H9 (cell line): Measurements from ENCODE around the gene SALL3. TPM values are rescaled to one million over a fixed set of nuclear protein-coding genes. Genes with fewer than 3 reads are reported as not detected.

Experiments
- DNase-seq: peaks from one replicate; pipeline ENCODE4 v3.0.0-alpha.2; 2017
- H2AFZ ChIP-seq: one replicate; pipeline ENCODE4 v1.6.1; 2013; ENCODE audit warnings: mild to moderate bottlenecking, low read length, control low read depth, moderate library complexity
- H2AK5ac ChIP-seq: 2 replicates; pipeline ENCODE4 v1.6.1; 2013; ENCODE audit warnings: low read length, control low read depth, mixed read lengths; ENCODE audit not compliant: insufficient read length
- H2BK120ac ChIP-seq: one replicate; pipeline ENCODE4 v1.6.1; 2013; ENCODE audit warnings: low read depth, mild to moderate bottlenecking, low read length, control low read depth, inconsistent platforms; ENCODE audit not compliant: poor library complexity, severe bottlenecking
- H2BK12ac ChIP-seq: 2 replicates; pipeline ENCODE4 v1.6.1; 2013; ENCODE audit warnings: low read length, control low read depth, mixed read lengths, low read depth; ENCODE audit not compliant: insufficient read length
- H2BK15ac ChIP-seq: 2 replicates; pipeline ENCODE4 v1.6.1; 2013; ENCODE audit warnings: low read depth, low read length, control low read depth
- H2BK20ac ChIP-seq: one replicate; pipeline ENCODE4 v1.6.1; 2013; ENCODE audit warnings: low read depth, mild to moderate bottlenecking, low read length, control low read depth, inconsistent platforms; ENCODE audit not compliant: poor library complexity, severe bottlenecking
- H2BK5ac ChIP-seq: 2 replicates; pipeline ENCODE4 v1.6.1; 2013; ENCODE audit warnings: low read length, control low read depth, mixed read lengths; ENCODE audit not compliant: insufficient read length
- H3K14ac ChIP-seq: 2 replicates; pipeline ENCODE4 v1.6.1; 2013; ENCODE audit warnings: low read length, control low read depth; ENCODE audit not compliant: insufficient read depth
- H3K18ac ChIP-seq: 2 replicates; pipeline ENCODE4 v1.6.1; 2013; ENCODE audit warnings: low read depth, mild to moderate bottlenecking, mixed read lengths, low read length, control low read depth; ENCODE audit not compliant: insufficient read length
- H3K23ac ChIP-seq: 2 replicates; pipeline ENCODE4 v1.6.1; 2013; ENCODE audit warnings: low read length, control low read depth, mixed read lengths, low read depth; ENCODE audit not compliant: insufficient read length
- H3K23me2 ChIP-seq: 2 replicates; pipeline ENCODE4 v1.6.1; 2013; ENCODE audit warnings: low read depth, mild to moderate bottlenecking, mixed read lengths, low read length, control low read depth; ENCODE audit not compliant: insufficient read length, poor library complexity, severe bottlenecking
- H3K27ac ChIP-seq: 2 replicates; pipeline ENCODE4 v1.5.1; 2013; ENCODE audit warnings: low read length, control low read depth, mixed read lengths, low read depth; ENCODE audit not compliant: insufficient read length
- H3K27me3 ChIP-seq: 2 replicates; pipeline ENCODE4 v1.6.1; 2013; ENCODE audit warnings: low read length, control low read depth, inconsistent platforms; ENCODE audit not compliant: insufficient read depth
- H3K4ac ChIP-seq: 2 replicates; pipeline ENCODE4 v1.6.1; 2013; ENCODE audit warnings: low read depth, mild to moderate bottlenecking, control low read depth, inconsistent platforms, low read length, moderate library complexity
- H3K4me1 ChIP-seq: 2 replicates; pipeline ENCODE4 v1.6.1; 2013; ENCODE audit warnings: low read length, control low read depth, inconsistent platforms; ENCODE audit not compliant: insufficient read depth
- H3K4me2 ChIP-seq: 2 replicates; pipeline ENCODE4 v1.6.1; 2013; ENCODE audit warnings: low read length, control low read depth, mixed read lengths; ENCODE audit not compliant: insufficient read length, insufficient read depth
- H3K56ac ChIP-seq: 2 replicates; pipeline ENCODE4 v1.6.1; 2013; ENCODE audit warnings: low read depth, mild to moderate bottlenecking, mixed read lengths, low read length, control low read depth; ENCODE audit not compliant: insufficient read length
- H3K79me1 ChIP-seq: 2 replicates; pipeline ENCODE4 v1.6.1; 2013; ENCODE audit warnings: low read depth, mild to moderate bottlenecking, moderate library complexity, low read length, control low read depth, inconsistent platforms; ENCODE audit not compliant: insufficient read depth, poor library complexity, severe bottlenecking
- H3K79me2 ChIP-seq: 2 replicates; pipeline ENCODE4 v1.6.1; 2013; ENCODE audit warnings: low read length, control low read depth, inconsistent platforms; ENCODE audit not compliant: insufficient read depth
- H3K9ac ChIP-seq: 2 replicates; pipeline ENCODE4 v1.6.1; 2013; ENCODE audit warnings: low read length, control low read depth, mixed read lengths; ENCODE audit not compliant: insufficient read length; ENCODE audit errors: extremely low read depth
- H3K9me3 ChIP-seq: one replicate; pipeline ENCODE4 v1.6.1; 2013; ENCODE audit warnings: low read depth, low read length, inconsistent platforms; ENCODE audit not compliant: control insufficient read depth
- H3T11ph ChIP-seq: one replicate; pipeline ENCODE4 v1.6.1; 2013; ENCODE audit warnings: mild to moderate bottlenecking, low read length, control low read depth, inconsistent platforms
- H4K20me1 ChIP-seq: one replicate; pipeline ENCODE4 v1.6.1; 2013; ENCODE audit not compliant: control insufficient read depth, insufficient read length, insufficient read depth
- H4K5ac ChIP-seq: 2 replicates; pipeline ENCODE4 v1.6.1; 2013; ENCODE audit warnings: low read depth, mild to moderate bottlenecking, mixed read lengths, low read length, control low read depth; ENCODE audit not compliant: insufficient read length
- H4K8ac ChIP-seq: replicated peaks from 2 replicates; pipeline ENCODE4 v1.6.1; 2013; ENCODE audit warnings: low read length, control low read depth, mixed read lengths, low read depth; ENCODE audit not compliant: insufficient read length
- H4K91ac ChIP-seq: 2 replicates; pipeline ENCODE4 v1.6.1; 2013; ENCODE audit warnings: low read depth, mild to moderate bottlenecking, moderate library complexity, mixed read lengths, low read length, control low read depth; ENCODE audit not compliant: insufficient read length
- H3K27ac Mint-ChIP-seq, 3 experiments: 2 replicates in 2 of 3; 3 replicates in 1 of 3; pipeline ENCODE4 v1.8.0; 2020 to 2021; ENCODE audit warnings: mixed read lengths in 3 of 3, mild to moderate bottlenecking in 1 of 3, moderate library complexity in 1 of 3
- H3K27me3 Mint-ChIP-seq: 2 replicates; pipeline ENCODE4 v1.8.0; 2021; ENCODE audit warnings: low read depth, mild to moderate bottlenecking, moderate library complexity, mixed read lengths
- H3K36me3 Mint-ChIP-seq, 3 experiments: 2 replicates in 2 of 3; 3 replicates in 1 of 3; pipeline ENCODE4 v1.8.0; 2020 to 2021; ENCODE audit warnings: low read depth in 3 of 3, mixed read lengths in 3 of 3; ENCODE audit not compliant: insufficient read depth in 1 of 3
- H3K4me1 Mint-ChIP-seq, 2 experiments: 2 replicates each; pipeline ENCODE4 v1.8.0; 2020; ENCODE audit warnings: mixed read lengths in 2 of 2
- H3K4me3 Mint-ChIP-seq, 2 experiments: 2 replicates in 1 of 2; 3 replicates in 1 of 2; pipeline ENCODE4 v1.8.0; 2020 to 2021; ENCODE audit warnings: mild to moderate bottlenecking in 2 of 2, mixed read lengths in 2 of 2, moderate library complexity in 1 of 2
- H3K9me3 Mint-ChIP-seq, 2 experiments: 2 replicates in 1 of 2; 3 replicates in 1 of 2; pipeline ENCODE4 v1.8.0; 2020; ENCODE audit warnings: mild to moderate bottlenecking in 2 of 2, mixed read lengths in 2 of 2, moderate library complexity in 1 of 2
- CTCF ChIP-seq: fragments of 200-600 bp; sonication (generic); conservative IDR thresholded peaks from 3 replicates; pipeline ENCODE4 v1.8.0; 2021; ENCODE audit warnings: antibody characterized with exemption, mild to moderate bottlenecking
- WGBS: extraction: QIAGEN DNeasy Blood & Tissue Kit; methylation state at CpG from one replicate; pipeline ENCODE4 v1.1.7; 2013; ENCODE audit warnings: missing lambda C conversion rate, low lambda C conversion rate, mixed read lengths; ENCODE audit not compliant: insufficient read length; ENCODE audit errors: extremely low coverage; 5-methylcytosine and 5-hydroxymethylcytosine counted together
- total RNA-seq: library from RNA; stranded (reverse); gene quantifications from 2 replicates; pipeline ENCODE4 v1.2.1, GENCODE V29; 2021

SALL3 gene
- total RNA-seq, 1 experiment from 2014 or later, result 52.4 TPM

GRCh38 chr18:78948221-78948620 is 31.4 kb upstream of the SALL3 start:
- H3K56ac ChIP-seq, result no peak overlapping the region
- H3T11ph ChIP-seq, result no peak overlapping the region
- no peaks in the 10 kb centered on the region for H3K79me1 ChIP-seq
- H3K9me3 ChIP-seq, result peaks cover 7% of the 10 kb centered on the region
- no peak overlapping the region for H3K27ac ChIP-seq
- no peak overlapping the region for H2BK15ac ChIP-seq
- no peak overlapping the region for H2AK5ac ChIP-seq
- no peak overlapping the region for H3K18ac ChIP-seq
- no peaks in the 10 kb centered on the region for H3K23me2 ChIP-seq
- Mint-ChIP-seq H3K9me3 (peaks cover 20 to 24% of the 10 kb centered on the region in 2 experiments), H3K27me3 (peaks cover 20% of the 10 kb centered on the region), H3K4me1 (peaks cover 21% of the 10 kb centered on the region in 2 experiments), H3K27ac (no peak overlapping the region; a peak in 1 of 7 replicates), H3K36me3 (peaks cover 2 to 17% (median 13%) of the 10 kb centered on the region in 3 experiments; a peak in 6 of 7 replicates), H3K4me3 (no peak overlapping the region)
- H4K91ac ChIP-seq, result no peak overlapping the region
- no peak overlapping the region for H2AFZ ChIP-seq
- H4K5ac ChIP-seq, result no peak overlapping the region
- no peak for TF ChIP-seq CTCF
- H3K14ac ChIP-seq, result no peak overlapping the region
- no peak overlapping the region for H3K4me2 ChIP-seq
- H3K9ac ChIP-seq, result no peak overlapping the region
- DNase-seq, result no peak
- no CpG with 5 or more reads among the region's 12 CpGs for WGBS
- no peak overlapping the region for H2BK5ac ChIP-seq
- no peak overlapping the region for H2BK20ac ChIP-seq
- H3K23ac ChIP-seq, result no peak overlapping the region
- H2BK120ac ChIP-seq, result no peak overlapping the region
- H3K79me2 ChIP-seq, result no peaks in the 10 kb centered on the region
- H3K4me1 ChIP-seq, result no peaks in the 10 kb centered on the region
- no peak overlapping the region for H4K8ac ChIP-seq
- no peaks in the 10 kb centered on the region for H3K27me3 ChIP-seq
- no peaks in the 10 kb centered on the region for H4K20me1 ChIP-seq
- no peak overlapping the region for H2BK12ac ChIP-seq
- H3K4ac ChIP-seq, result no peak overlapping the region
